SHP77 treated with DMSO at 0.1 percent for 48 hours (cell line): Measurements from ENCODE around the gene CCDC69.
"Not testable (repeated sequence)": the region's sequence is repeated elsewhere in the genome, so short reads cannot be mapped to it uniquely, and the experiment has no call there.

Source experiments
- DNase-seq: peaks from one replicate; lab custom pipeline; 2025; lab: John Stamatoyannopoulos, UW

CCDC69 gene, protein sequence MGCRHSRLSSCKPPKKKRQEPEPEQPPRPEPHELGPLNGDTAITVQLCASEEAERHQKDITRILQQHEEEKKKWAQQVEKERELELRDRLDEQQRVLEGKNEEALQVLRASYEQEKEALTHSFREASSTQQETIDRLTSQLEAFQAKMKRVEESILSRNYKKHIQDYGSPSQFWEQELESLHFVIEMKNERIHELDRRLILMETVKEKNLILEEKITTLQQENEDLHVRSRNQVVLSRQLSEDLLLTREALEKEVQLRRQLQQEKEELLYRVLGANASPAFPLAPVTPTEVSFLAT

DNA sequence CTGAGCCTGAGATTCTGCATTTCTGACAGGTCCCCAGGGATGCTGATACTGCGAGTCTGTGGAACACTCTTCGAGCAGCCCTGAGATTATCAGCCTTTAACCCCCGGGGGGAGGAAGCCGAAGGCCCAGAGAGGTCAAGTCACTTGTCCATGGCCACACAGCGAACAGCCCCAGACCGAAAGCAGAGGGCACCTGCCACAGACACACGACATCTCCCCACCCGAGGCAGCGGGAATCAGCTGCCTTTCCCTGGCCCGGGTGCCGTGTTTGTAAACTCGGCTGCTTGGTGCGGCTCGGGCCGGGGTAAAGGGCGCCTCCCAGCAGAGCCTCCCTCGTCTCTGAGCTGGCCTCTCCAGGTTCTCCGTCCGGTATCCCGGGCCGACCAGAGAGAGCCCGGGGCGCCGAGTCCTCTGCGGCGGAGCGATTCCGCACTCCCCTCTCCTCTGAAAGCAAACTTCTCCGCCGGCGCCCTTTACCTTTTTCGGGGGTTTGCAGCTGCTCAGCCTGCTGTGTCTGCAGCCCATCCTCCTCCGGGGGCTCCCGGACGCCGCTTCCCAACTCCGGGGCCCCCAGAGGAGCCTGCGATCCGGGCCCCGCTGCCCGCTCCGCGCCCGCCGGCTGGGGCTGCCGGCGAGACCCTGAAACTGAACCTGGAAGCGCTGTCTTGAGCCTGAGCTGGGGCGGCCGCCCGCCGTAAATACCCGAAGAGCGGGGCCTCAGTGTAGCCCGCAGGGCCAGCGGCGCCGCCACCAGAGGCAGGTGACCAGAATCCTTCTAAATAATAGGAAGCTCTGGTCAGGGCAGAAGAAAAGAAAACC is at the start of gene CCDC69:
CCDC69 (minus strand) TSS at position 646 of the 818 bp plus-strand sequence; CDS start at position 524, 122 bp downstream.
- peak; percentile 2 for DNase-seq

DNA sequence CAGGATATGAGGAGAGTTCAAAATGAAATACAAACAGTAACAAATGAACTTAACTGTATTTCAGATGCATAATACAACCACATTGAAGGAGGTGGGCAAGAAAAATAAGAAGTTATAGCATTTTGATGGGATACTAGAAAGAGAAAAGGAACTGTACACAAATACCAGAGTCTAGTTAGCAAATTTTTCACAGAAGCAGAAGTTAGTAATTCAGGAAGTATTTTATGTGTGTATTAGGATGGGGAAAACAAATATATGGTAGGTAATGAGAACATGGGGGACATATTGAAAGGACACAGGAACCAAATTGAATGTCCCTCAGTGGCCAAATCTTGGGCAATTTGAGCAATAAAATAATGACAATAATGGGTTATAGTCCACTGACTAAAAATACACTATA is 47.4 kb upstream of the CCDC69 start:
- DNase-seq, result no peak

DNA sequence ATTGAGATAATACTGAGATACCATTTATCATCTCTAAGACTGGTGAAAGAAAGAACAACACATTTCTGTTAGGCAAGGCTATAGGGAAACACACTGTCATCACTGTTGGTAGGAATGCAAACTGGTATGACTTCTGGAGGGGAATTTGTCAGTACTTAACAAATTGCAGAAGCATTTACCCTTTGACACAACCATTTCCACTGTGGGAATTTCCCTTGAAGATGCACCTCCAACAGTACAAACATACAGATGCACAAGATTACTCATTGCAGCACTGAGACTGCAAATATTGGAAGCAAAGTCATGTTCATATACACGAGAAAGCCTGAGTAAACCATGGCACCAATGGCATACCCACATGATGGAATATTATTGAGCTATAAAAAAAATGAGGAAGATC is 46.7 kb upstream of the CCDC69 start:
- DNase-seq, result no peak

DNA sequence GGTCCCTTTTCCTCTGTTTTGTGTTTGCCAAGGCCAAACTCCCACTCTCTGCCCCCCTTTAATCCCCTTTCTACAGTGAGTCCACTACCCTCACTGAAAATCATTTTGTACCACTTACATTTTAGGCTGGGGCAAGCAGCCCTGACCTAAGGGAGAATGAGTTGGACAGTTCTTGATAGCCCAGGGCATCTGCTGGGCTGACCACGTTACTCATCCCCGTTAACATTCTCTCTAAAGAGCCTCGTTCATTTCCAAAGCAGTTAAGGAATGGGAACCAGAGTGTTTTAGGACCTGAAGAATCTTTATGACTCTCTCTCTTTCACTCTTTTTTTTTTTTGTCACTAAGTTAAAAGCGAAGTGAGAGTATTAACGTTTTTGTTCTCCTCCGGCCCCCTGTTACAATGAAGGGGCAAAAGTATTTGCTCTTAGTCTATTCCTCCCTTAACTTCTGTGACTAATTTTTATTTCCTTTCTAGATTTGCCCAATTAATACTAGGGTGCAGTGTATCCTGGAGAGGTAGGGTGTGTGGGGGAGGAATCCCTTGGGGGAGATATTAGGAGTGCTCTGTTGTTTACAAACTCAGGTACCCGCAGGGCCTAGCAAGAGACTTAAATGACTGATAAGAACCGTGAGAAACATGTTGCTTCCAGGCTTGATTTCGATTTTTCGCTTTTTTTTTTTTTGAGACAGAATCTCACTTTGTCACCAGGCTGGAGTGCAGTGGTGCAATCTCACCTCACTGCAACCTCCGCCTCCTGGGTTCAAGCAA is 43.8 kb upstream of the CCDC69 start:
- DNase-seq, result no peak

DNA sequence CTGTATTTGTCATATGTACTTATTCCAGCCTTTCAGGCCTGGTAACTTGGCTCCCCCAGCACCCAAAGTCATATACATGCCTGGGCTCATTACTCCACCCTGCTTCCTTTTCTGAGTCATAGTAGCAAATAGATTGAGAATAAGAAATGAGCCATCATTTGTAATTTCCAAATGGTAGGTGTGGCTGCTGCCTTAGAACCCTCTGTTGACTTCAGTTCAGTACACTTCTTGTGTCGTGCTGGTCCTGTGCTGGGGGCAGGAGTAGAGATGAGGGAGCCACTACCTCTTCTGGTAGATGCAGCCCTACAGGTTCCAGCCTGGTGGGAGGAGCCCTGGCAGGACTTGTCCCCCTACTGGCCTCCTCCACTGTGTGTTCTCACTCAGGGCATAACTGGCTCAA is 40.2 kb upstream of the CCDC69 start:
- DNase-seq, result no peak

DNA sequence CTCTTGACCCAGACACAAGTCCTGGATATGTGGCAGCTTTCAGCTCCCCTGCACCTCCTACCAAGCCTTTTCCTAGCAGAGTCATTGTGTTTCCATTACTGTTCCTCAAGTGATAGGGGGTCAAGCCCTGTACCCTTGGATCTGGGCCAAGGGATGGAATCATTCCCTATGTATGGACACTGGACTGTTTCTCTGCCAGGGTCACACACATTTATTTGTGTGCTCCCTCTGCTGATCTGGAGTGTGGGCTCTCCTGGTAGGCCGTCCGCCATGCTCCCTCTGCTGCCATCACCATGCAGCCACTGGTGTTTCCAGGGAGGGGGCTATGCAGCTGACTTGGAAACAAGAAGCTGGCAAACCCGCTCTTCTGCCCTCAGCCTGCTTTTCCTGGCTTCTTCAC is 38.6 kb upstream of the CCDC69 start:
- no peak for DNase-seq

DNA sequence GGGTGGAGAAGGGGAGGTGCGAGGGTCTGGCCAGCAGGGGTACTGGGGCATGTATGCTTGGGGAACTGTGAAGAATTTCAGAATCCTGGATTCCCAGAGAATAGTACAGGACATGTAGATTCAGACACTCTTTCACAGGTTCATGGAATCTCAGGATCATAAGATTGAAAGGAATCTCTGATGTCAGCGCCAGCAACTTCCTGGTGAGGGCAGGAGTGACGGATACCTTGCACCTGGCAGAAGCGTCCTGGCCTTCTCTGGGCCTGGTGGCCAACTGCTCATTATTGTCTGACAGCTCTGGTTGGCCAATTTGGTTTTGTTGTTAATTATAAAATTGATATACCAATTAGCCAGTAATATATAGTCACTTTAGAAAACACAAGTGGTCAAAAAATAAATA is 36.0 kb upstream of the CCDC69 start:
- no peak for DNase-seq

DNA sequence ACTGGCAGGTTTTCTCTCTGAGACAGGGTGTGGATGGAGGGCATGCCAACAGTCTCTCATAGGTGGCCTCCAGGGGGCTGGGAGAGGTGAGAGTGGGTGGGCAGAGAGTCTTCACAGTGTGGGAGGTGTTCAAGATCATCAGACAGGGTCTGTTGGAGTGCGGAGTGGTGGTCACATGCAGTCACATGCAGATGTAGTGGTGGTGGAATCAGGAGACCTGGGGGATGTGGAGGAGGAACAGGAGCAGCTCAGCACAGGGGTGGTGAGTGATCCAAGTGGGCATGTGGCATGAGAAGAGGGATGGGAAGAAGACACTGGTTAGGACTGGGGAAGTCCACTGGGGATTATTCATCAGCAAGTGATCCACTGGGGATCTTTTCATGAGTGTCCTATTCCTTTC is 34.9 kb upstream of the CCDC69 start:
- DNase-seq, result no peak

DNA sequence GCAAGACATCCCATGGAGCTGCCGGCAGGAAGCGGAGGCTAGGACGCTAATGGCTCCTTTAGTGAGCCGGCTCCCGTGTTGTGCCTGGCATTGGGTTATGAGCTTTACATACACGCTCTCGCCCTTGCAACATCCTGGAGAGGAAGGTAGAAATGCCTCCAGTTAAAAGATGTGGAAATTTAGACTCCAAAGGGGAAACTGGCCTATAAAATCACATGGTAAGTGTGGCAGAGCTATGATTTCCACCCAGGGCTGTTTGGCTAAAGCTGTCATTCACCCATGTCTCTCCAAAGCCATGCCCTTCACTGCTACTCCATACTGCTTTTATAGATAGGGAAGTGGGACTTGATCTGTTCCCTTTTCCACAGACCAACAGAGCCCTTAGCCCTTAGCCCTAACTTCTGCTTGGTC is 34.3 kb upstream of the CCDC69 start:
- no peak for DNase-seq

DNA sequence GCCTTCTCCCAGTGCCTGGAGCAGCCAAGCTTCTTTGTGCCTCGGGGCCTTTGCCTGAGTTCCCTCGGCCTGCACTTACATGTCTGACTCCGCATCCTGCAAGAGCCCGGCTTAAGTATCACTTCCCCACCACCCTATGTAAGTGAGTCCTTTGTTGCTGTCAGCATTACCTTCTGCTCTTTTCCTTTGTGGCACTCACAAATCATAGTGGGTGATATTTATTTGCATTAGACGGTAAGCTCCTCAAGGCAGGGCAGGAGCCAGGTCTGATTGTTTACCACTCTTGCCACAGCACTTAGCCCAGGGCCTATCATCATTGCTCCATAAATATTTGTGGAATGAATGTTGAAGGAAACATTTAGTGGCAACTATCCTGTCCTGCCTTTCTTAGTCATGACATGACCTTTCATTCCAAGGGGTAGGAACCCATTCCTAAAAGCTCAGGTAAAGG is 33.9 kb upstream of the CCDC69 start:
- DNase-seq, result no peak

DNA sequence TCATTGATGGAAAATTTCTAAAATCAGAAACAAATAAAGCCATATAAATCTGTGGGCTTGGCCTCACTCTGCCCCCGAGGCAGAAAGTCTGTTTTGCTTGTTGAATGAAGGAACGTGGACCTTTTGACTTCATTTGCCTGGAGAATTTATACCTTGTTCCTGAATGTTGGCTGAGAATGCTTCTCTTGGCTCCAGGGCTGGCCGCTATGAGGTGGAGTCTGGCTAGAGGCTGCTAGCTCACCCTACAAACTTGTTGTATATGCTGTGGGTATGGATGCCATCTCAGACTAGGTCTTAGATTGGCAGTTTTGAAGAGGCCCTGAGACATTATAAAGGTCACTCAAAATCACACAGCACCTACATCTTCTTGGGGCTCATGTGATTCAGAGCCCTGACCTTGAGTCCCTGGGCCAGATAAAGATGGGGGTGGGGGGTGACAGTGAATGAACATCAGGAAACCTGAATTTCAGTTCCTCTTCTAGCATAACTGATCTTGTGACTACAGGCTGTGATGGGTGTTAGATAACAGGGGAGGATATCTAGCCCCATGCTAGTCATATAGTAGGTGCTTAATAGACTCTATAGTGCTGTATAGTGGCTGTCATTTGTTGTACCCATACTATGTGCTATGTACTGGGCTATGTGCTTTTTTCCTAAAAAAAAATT is 31.9 kb upstream of the CCDC69 start:
- DNase-seq, result no peak

DNA sequence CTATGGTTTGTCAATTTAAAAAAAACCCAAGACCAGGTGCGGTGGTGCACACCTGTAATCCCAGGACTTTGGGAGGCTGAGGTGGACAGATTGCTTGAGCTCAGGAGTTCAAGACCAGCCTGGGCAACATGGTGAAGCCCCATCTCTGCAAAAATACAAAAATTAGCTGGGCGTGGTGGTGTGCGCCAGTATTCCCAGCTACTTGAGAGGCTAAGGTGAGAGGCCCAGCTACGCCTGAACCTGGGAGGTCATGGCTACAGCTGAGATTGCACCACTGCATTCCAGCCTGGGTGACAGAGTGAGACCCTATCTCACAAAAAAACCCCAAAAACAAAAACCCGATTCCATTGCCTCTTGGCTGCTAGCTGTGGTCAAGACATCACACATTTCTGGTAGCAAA is 31.1 kb upstream of the CCDC69 start:
- not testable (repeated sequence) for DNase-seq

DNA sequence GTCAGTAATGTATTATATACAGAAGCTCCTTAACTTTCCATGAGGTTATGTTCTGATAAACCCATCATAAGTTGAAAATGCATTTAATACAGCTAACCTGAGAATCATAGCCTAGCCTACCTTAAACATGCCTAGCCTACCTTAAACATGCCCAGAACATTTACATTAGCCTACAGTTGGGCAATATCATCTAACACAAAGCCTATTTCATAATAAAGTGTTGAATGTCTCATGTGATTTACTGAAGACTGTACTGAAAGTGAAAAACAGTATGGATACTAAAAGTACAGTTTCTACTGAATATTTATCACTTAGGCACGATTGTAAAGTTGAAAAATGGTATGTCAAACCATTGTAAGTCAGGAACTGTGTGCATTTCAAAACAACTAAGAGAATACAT is 30.7 kb upstream of the CCDC69 start:
- DNase-seq, result no peak

DNA sequence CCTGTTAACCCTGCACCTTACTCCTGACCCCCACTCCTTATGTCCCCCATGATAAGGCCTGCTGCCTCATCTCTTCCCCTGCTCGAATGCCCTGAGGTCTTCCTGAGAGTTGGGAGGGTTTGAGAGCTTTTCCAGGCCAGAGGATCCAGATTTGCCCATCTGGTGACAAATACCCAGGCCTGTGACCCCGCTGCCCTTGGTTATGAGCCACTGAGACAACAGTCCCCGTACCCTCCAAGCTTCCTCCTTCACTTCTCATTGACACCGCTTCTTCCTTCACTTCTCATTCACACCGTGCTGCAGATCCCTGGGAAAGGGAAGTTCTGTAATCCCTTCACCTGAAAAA is 29.7 kb upstream of the CCDC69 start:
- no peak for DNase-seq

DNA sequence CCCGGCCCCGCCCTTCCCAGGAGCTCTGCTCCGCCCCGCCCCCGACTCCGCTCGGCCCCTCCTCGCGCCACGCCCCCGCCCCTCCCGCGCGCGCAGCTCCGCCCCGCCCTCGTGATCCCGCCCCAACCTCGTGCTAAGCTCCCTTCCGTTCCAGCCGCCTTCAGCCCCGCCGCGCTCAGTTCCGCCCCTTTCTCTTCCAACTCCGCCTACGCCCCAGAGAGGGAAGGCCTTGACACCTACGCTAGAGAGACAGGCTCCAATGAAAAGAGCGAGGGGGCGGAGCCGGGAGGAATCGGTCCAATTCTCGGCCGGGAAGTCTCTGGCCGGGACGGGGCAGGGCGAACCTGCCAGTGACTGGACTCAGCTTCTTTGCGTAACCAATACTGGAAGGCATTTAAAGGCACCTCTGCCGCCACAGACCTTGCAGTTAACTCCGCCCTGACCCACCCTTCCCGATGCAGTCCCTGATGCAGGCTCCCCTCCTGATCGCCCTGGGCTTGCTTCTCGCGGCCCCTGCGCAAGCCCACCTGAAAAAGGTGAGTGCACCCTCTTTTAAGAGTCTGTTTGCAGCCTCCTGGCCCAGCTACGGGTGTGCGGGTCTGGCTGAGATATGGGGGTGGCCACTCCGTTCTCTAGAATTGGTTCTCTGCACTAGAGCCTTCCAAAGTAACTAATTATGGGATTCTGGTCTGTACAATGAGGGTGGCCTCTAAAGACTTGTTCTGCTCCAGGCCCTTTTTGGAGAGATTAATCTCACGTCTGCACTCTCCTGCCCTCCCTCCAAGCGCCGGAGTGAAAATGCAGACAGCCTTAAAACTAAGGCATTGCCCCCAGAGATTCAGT is 29.1 kb upstream of the CCDC69 start, which contains the start of gene GM2A:
GM2A (plus strand) TSS at position 424 of the 843 bp plus-strand sequence; CDS start at position 456, 32 bp downstream.
- peak; percentile 92 for DNase-seq

DNA sequence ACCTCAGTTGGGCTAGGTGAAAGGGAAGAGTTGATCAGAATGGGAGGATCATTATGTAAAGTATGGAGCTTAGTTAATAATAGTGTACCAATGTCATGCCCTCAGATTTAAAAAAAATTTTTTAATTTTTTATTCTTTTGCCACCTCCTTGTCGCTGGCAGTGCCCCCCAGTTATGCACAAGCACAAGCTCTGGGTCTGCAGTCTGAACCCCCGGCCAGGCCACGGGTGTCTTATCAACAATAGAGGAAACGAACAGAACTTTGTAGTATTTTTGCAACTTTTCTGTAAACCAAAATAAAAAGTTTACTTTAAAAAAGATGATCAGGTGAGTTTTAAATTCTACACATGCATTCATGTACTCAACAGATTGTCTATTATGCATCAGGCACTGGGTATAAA is 27.7 kb upstream of the CCDC69 start:
- DNase-seq, result no peak

DNA sequence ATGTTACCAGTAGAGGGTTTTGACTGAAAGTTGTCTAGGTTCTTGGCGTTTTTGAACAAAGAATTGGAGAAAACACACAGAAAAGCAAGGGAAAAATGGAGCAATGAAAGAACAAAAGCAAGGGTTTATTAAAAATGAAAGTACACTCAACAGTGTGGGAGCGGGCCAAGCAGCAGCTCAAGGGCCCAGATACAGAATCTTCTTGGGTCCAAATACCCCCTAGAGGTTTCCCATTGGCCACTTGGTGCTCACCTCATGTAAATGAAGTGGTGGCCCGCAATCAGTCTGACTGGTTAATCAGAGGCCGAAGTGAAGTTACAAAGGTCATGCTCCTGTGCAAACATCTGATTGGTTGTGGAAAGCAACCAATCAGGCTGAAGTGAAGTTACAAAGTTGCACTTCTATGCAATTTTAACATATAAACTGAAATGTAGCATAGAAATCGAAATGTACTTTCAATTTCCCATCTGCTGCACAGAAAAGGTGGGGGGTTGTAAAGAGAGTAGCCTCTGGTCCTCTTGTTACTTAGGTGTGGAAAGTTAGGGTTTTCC is 27.2 kb upstream of the CCDC69 start:
- no peak for DNase-seq

DNA sequence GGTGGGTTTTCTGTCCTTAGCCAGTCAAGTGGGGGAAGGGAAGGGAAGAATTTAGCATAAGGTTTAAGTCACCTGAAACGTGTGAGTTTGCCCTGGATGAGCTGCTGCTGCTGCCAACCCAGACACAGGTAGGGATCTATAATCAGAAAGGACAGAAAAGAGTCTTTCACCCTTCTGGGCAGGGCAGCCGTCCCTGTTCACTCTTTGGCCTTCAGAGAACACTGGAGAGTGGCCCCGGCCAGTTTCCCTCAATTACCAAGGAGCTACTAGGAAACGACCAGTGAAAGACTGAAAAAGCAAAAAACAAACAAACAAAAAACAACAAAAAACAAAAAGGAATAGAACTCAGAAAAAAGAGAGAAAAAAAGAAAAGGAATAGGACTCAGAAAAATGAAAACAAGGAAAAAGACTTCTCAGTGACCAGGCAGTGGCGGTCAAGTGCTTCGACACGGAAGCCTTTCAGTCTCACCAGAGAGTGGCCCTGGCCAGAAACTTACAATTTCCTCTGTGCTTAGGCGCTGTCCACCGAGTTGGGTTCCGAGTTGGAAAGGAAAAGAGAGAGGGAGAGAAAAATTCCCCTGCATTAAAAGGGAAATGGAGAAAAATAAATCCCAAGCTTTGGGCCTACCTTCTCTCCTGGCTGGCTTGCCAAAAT is 26.6 kb upstream of the CCDC69 start:
- DNase-seq, result no peak

DNA sequence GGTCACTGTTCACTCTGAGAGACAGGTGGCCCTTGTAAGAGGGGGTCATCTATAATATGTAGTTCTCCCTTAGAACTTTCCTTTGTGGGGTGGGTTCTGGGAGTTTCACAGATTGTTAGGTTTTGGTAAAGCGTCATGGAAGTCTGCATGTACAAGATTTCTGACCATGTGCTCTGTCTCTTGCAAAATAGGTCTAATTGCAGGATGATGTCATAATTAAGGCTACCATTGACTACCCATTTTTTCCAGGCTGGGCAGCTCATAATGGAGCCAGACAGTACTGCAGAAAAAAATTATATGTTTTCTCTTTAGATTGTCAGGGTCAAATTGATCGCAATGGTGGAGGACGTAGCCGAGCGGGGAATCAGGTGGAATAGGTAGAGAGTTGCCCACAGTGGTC is 25.4 kb upstream of the CCDC69 start:
- no peak for DNase-seq

DNA sequence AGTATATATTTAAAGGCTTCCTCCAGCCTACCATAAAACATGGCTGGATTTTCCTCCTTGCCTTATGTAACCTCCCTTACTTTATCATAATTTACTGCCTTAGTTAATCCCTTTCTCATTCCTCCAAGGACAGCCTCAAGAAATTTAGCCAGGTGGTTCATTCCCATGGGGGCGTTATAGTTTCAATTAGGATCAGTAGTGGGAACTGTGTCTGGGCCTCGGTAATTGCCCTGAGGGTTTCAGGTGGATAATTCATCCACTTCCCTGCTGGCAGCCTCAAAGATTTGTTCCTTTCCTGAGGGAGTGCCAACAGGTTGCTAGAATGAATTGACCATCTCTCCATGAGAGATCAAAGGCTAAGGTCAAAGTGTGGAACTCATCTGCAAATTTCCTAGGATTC is 24.8 kb upstream of the CCDC69 start:
- DNase-seq, result no peak
